GM21367 (cell line): ENCODE measurements around the gene CAPN13.

ENCODE experiments used
- ATAC-seq: cut with Tn5 transposase; IDR thresholded peaks from one replicate; pipeline ENCODE4 v1.9.1; 2021; ENCODE audit not compliant: unreplicated experiment

CAPN13 gene

DNA sequence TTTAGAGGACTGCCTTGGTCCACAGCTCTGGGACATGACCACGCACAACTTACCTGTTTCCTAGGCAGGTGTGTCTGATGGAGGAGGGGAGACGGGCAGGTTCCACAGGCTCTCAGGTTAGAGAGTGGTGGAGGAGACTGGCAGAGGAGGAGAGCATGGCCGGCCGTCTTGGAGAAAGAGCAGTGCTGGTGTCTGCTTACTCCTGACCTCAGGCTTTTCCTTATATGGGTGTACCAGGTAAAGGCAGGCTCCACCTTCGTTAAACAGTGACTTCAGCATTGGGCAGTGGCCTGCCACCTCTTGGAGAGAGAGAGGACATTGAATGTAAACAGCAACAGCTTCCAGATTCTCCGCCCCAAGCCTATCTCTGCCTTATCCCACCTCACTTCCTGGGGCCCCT lies at the start of gene CAPN13:
CAPN13 (minus strand) TSS at position 198 of the 400 bp plus-strand sequence. CDS start 20,121 bp downstream, outside the sequence.
- no peak for ATAC-seq

DNA sequence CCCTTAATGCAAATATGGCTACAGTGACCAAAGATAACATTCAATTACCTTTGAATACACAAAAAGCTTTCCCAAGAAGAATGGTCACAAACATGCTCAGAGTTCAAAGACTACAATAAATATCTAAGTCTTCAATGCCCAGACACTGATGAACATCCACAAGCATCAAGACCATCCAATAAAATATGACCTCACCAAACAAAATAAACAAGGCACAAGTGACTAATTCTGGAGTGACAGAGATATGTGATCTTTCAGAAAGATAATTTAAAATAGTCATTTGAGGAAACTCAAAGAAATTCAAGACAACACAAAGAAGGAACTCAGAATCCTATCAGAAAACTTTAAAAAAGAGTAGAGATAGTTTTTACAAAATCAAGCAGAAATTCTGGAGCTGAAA lies 40.6 kb upstream of the CAPN13 start:
- no peak for ATAC-seq

GRCh38 chr2:30847329-30847728 lies 40.1 kb upstream of the CAPN13 start:
- ATAC-seq = no peak

- no peak for ATAC-seq
Observed at GRCh38 chr2:30828586-30828985, 21.3 kb upstream of the CAPN13 start.

GRCh38 chr2:30826916-30827315 lies 19.7 kb upstream of the CAPN13 start:
- ATAC-seq = no peak

DNA sequence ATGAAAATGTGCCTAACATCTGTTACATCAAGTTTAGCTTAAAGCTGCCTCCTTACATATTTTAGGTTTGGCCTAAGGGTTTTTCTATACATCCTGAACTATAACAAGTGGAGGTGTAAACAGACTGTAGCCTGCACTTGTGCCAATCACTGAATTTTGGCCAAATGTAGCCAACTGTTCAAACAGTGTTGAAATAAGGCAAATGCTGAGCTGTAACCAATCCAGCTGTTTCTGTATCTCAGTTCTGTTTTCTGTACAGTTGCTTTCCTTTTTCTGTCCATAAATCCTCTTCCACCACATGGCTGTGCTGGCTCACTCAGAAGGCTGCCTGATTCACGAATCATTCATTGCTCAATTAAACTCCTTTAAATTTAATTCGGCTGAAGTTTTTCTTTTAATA lies 19.2 kb upstream of the CAPN13 start:
- no peak for ATAC-seq

- no peak for ATAC-seq
Observed at GRCh38 chr2:30823452-30823851, 16.2 kb upstream of the CAPN13 start.

- no peak for ATAC-seq
Observed at GRCh38 chr2:30821960-30822359, 14.7 kb upstream of the CAPN13 start.

DNA sequence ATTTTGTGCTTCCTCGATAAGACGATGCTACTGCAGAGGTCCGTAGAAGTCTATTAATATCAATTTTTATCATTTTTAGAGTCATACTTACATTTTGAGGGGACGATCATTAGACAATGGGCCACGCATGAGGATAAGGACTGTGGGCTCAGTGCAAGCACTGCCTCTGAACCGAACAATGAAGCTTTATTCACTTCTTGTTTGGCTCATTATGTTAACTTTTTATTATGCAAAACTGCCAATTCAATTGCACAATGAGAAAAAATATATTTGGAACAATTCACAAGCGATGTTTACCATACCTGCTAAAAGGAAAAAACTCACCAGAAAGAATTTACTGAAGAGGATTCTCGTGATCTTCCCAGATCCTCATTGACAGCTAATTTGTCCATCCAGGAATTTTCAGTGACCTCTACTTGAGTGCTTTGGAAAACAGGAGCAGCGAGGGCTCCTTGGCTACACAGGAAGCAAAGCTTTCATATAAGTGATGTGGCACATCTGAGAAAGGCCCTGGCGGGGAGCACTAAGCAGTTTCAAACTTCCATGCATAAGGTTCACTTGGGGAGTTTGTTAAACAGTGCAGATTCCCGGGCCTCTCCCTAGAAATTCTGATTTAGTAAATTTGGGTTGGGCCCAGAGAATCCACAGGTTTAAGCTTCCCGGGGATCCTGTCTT lies 13.3 kb upstream of the CAPN13 start:
- no peak for ATAC-seq

- ATAC-seq = no peak
Observed at GRCh38 chr2:30809938-30810337, 2.7 kb upstream of the CAPN13 start.

GRCh38 chr2:30808695-30809094 lies 1.4 kb upstream of the CAPN13 start:
- ATAC-seq = no peak

GRCh38 chr2:30803281-30803680 lies 4.0 kb downstream of the CAPN13 start:
- no peak for ATAC-seq

DNA sequence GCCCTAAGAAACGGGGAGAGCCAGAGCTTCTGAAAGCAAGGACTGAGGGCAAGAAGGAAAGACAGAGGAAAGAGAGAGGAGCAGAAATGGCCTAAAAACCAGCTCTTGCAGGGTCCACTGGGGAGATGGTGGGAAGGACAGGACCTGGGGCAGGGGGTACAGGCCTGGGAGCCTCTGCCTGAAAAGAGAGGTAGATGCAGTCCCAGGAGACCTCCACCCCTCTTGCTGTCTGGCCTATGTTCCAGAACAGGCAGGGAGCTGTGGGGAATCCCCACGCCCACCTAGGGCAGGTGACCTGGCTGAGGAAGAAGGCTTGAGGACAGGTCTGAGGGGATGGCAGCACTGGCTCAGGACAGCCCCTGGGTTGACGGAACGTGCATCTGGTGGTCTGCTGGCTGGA lies 4.6 kb downstream of the CAPN13 start:
- no peak for ATAC-seq

DNA sequence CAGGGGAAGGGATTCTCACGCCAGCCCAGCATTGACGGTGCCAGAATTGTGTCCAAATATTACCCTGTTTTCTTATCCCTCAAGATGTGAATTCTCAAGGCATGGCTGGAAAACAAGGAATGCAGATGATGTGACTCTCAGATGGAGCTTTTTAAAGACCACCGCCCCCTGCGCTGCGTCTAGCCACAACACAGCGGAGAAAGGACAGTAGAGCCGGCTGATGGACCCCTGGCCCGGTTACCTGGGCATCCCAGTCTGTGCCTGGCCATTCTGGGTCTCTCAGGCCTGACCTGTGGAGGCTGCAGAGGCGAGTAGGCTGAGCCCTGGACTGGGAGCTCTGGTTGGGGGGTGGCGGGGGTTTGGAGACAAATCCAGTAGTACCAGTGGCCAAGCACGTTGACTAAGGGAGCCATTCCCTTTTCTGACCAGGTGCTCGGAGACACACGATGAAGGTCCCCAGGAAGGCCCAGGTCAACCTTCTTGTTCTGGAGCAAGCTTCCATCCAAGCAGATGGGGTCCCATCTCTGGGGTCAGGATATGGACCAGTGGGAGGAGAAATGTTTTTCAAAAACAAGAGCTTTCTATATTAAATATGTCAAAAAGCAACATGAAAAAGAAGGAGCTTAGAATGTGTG lies 5.3 kb downstream of the CAPN13 start:
- no peak for ATAC-seq

DNA sequence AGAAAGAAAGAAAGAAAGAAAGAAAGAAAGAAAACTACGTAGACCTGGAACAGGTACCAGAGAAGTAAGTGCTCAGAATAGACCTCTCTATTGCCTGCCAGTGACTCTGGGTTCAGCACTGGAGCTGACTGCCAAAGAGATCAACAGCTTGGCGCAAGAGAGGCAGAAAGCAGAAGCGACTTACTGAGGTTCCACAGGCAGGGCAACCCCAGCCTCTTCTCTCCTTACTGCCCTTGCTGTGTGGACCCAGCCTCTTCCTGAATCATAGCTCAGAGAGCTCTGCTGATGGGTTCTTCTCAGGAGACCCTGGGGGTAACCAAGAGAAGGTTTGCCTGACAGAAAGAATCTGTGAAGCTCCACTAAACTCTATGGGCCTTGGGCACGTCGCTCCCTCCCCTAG lies 7.1 kb downstream of the CAPN13 start:
- no peak for ATAC-seq

GRCh38 chr2:30799366-30799765 lies 7.9 kb downstream of the CAPN13 start:
- ATAC-seq = no peak

GRCh38 chr2:30798536-30798991 lies 8.7 kb downstream of the CAPN13 start:
- ATAC-seq = no peak

- ATAC-seq = no peak
Observed at GRCh38 chr2:30797381-30798015, 9.7 kb downstream of the CAPN13 start.

GRCh38 chr2:30796699-30797098 lies 10.5 kb downstream of the CAPN13 start:
- no peak for ATAC-seq

GRCh38 chr2:30792521-30792920 lies 14.7 kb downstream of the CAPN13 start:
- ATAC-seq = no peak

- ATAC-seq = no peak
Observed at GRCh38 chr2:30790879-30791278, 16.4 kb downstream of the CAPN13 start.

GRCh38 chr2:30789670-30790210 lies 17.5 kb downstream of the CAPN13 start:
- ATAC-seq = no peak
